Naive thymus-derived CD4-positive, alpha-beta T cell (primary cell): ENCODE results near the gene MPRIP. TPM values are rescaled to one million over a fixed set of nuclear protein-coding genes. Genes with fewer than 3 reads are reported as not detected.
"Not testable (repeated sequence)": the region's sequence is repeated elsewhere in the genome, so short reads cannot be mapped to it uniquely, and the experiment has no call there.

Source experiments
- ATAC-seq: fragments of 150-1000 bp; cut with Tn5 transposase; 2 replicates; pipeline ENCODE4 v1.10.0; 2021; ENCODE audit warnings: mild to moderate bottlenecking, moderate library complexity
- CTCF ChIA-PET: fragments of 350-600 bp; sonication (Branson Sonifier 250); formaldehyde crosslinking; loops from one replicate; lab custom pipeline; 2021; ENCODE audit warnings: antibody characterized with exemption; lab: Charles Lee
- POLR2A ChIA-PET: fragments of 350-600 bp; sonication (Branson Sonifier 250); formaldehyde crosslinking; loops from one replicate; lab custom pipeline; 2021; ENCODE audit warnings: antibody characterized with exemption, inconsistent platforms; lab: Charles Lee
- DNase-seq, 9 donors: peaks; one replicate each; pipeline versions ENCODE4 v3.0.0 to v3.0.0-alpha.2; 2020 to 2022; ENCODE audit warnings: mixed read lengths in 1 of 9
- H3K27ac ChIP-seq: one replicate; pipeline ENCODE4 v1.7.0; 2013; ENCODE audit warnings: mild to moderate bottlenecking, low read depth, low read length, moderate library complexity
- H3K27me3 ChIP-seq, 2 donors: one replicate each; pipeline ENCODE4 v1.7.0; 2013; ENCODE audit warnings: low read length in 2 of 2, mild to moderate bottlenecking in 2 of 2, moderate library complexity in 2 of 2; ENCODE audit not compliant: control insufficient read depth in 2 of 2, insufficient read depth in 2 of 2
- H3K36me3 ChIP-seq, 3 experiments: 1 replicate in 2 of 3; 2 replicates in 1 of 3; pipeline ENCODE4 v1.7.0; 2013; ENCODE audit warnings: low read length in 3 of 3, mild to moderate bottlenecking in 3 of 3, moderate library complexity in 1 of 3; ENCODE audit not compliant: insufficient read depth in 3 of 3, control insufficient read depth in 2 of 3
- H3K4me1 ChIP-seq, 2 donors: one replicate each; pipeline ENCODE4 v1.7.0; 2013; ENCODE audit warnings: low read length in 2 of 2, mild to moderate bottlenecking in 2 of 2, moderate library complexity in 1 of 2; ENCODE audit not compliant: control insufficient read depth in 2 of 2, insufficient read depth in 2 of 2
- H3K4me3 ChIP-seq: 2 replicates; pipeline ENCODE4 v1.7.0; 2013; ENCODE audit warnings: mild to moderate bottlenecking, low read length
- H3K9me3 ChIP-seq, 3 experiments: 1 replicate in 2 of 3; 2 replicates in 1 of 3; pipeline ENCODE4 v1.7.0; 2013; ENCODE audit warnings: low read length in 3 of 3; ENCODE audit not compliant: control insufficient read depth in 2 of 3
- H3K27ac Mint-ChIP-seq, 9 donors: one replicate each; pipeline ENCODE4 v1.8.0; 2020 to 2022; ENCODE audit warnings: mixed read lengths in 9 of 9, mild to moderate bottlenecking in 8 of 9, moderate library complexity in 5 of 9, inconsistent platforms in 2 of 9
- H3K27me3 Mint-ChIP-seq, 5 donors: one replicate each; pipeline ENCODE4 v1.8.0; 2021 to 2022; ENCODE audit warnings: mixed read lengths in 5 of 5, mild to moderate bottlenecking in 1 of 5
- H3K36me3 Mint-ChIP-seq, 5 donors: one replicate each; pipeline ENCODE4 v1.8.0; 2020 to 2022; ENCODE audit warnings: mixed read lengths in 5 of 5, mild to moderate bottlenecking in 3 of 5, inconsistent platforms in 1 of 5
- H3K4me1 Mint-ChIP-seq, 7 donors: one replicate each; pipeline ENCODE4 v1.8.0; 2020 to 2022; ENCODE audit warnings: mixed read lengths in 7 of 7, mild to moderate bottlenecking in 3 of 7, inconsistent platforms in 1 of 7
- H3K4me3 Mint-ChIP-seq, 10 donors: one replicate each; pipeline ENCODE4 v1.8.0; 2020 to 2022; ENCODE audit warnings: mild to moderate bottlenecking in 10 of 10, mixed read lengths in 10 of 10, moderate library complexity in 6 of 10, inconsistent platforms in 2 of 10
- H3K9me3 Mint-ChIP-seq, 11 donors: one replicate each; pipeline ENCODE4 v1.8.0; 2020 to 2022; ENCODE audit warnings: mixed read lengths in 11 of 11, mild to moderate bottlenecking in 4 of 11, inconsistent platforms in 1 of 11, moderate library complexity in 1 of 11
- intact Hi-C, 2 donors: fragments of 100-400 bp; cut with micrococcal nuclease; formaldehyde crosslinking; loops; one replicate each; pipeline ENCODE4 v1.15.1; 2023
- polyA plus RNA-seq, 2 donors: library from polyadenylated mRNA; unstranded; fragments of 300-500 nt; fragmentation: Illumina TruSeq; gene quantifications; one replicate each; pipeline ENCODE4 v1.2.3, GENCODE V29; 2021
- total RNA-seq, 6 experiments: library from RNA in 5 of 6; stranded (reverse) in 5 of 6; gene quantifications; 1 replicate in 5 of 6; 2 replicates in 1 of 6; pipeline ENCODE4 v1.2.3 and lab custom pipeline; 2021 to 2026

Gene MPRIP
- total and polyA plus RNA-seq, 7 experiments from 2014 or later = 18.6 to 259 (median 196) TPM

- H3K27ac ChIP-seq, H3K36me3 Mint-ChIP-seq, CTCF ChIA-PET, H3K9me3 ChIP-seq, POLR2A ChIA-PET, H3K9me3 Mint-ChIP-seq, H3K36me3 ChIP-seq, H3K27me3 ChIP-seq, DNase-seq, ATAC-seq, H3K4me3 Mint-ChIP-seq, H3K27me3 Mint-ChIP-seq, H3K4me3 ChIP-seq, H3K4me1 Mint-ChIP-seq, H3K4me1 ChIP-seq: not testable (repeated sequence)
- peak overlapping the region in 1 of 9 donors; percentile 67 for H3K27ac Mint-ChIP-seq
- intact Hi-C loops = loop anchor here in 1 of 2 donors (10.0 kb wide), 1 partner anchor 637 kb away; no protein-coding TSS in a partner anchor
These were observed 34.4 kb upstream of the MPRIP start for GRCh38 chr17:17007891-17008290.

DNA sequence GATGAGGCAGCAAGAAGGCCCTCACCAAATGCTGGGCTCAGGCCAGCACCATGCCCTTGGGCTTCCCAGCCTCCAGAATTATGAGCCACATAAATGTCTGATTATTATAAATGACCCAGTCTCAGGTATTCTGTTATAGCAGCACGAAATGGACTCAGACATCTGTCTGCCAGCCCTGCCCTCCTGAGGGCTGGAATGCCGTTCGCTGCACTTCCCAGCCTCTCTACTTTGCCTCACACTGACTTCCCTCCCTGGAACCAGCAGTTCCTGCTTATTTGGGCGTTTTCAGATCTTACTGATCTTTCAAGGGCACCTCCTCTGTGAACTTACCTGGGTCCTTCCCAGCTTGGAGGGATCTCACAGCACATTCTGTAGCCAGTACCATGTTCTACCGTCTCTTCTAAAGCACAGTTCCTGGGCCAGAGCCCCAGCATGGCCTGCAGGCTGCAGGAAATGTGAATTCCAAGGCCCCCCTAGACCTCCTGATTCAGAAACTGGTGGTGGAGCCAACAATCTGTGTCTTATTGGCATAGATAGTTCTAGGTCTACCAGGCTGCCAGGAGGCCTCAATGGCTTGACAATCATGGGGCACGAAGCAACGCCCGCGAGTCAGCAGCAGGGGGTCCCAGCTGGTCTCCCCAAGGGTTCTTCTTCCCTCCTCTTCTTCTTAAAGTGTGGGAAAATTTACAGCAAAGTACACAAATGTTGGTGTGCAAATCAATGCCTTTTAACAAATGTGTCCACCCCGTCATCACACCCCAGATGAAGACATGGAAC, 33.4 kb upstream of the MPRIP start:
- H3K4me1 Mint-ChIP-seq, DNase-seq, H3K27ac ChIP-seq, H3K36me3 Mint-ChIP-seq, H3K27ac Mint-ChIP-seq, CTCF ChIA-PET, H3K9me3 Mint-ChIP-seq, H3K9me3 ChIP-seq, H3K27me3 ChIP-seq, ATAC-seq, H3K4me3 Mint-ChIP-seq, H3K27me3 Mint-ChIP-seq, POLR2A ChIA-PET, H3K36me3 ChIP-seq, H3K4me3 ChIP-seq, H3K4me1 ChIP-seq: not testable (repeated sequence)
- intact Hi-C loops = loop anchor here in 1 of 2 donors (10.0 kb wide), 1 partner anchor 636 kb away; no protein-coding TSS in a partner anchor

- H3K27me3 Mint-ChIP-seq, H3K4me1 Mint-ChIP-seq, CTCF ChIA-PET: not testable (repeated sequence)
These were observed 32.3 kb upstream of the MPRIP start for GRCh38 chr17:17009972-17010371.

GRCh38 chr17:17010545-17011034, 31.7 kb upstream of the MPRIP start:
- H3K27me3 Mint-ChIP-seq, CTCF ChIA-PET, ATAC-seq, H3K36me3 ChIP-seq, H3K36me3 Mint-ChIP-seq, H3K9me3 Mint-ChIP-seq, H3K4me1 Mint-ChIP-seq, H3K9me3 ChIP-seq, POLR2A ChIA-PET, H3K4me1 ChIP-seq, DNase-seq, H3K27ac Mint-ChIP-seq, H3K4me3 ChIP-seq, intact Hi-C loops, H3K27ac ChIP-seq, H3K4me3 Mint-ChIP-seq, H3K27me3 ChIP-seq: not testable (repeated sequence)

More at GRCh38 chr17:17009972-17010371, 32.3 kb upstream of the MPRIP start:
- DNase-seq, H3K27ac ChIP-seq, POLR2A ChIA-PET, H3K4me3 Mint-ChIP-seq, H3K4me1 ChIP-seq, H3K9me3 ChIP-seq, H3K4me3 ChIP-seq, ATAC-seq, H3K27me3 ChIP-seq, H3K27ac Mint-ChIP-seq, H3K9me3 Mint-ChIP-seq, H3K36me3 ChIP-seq, H3K36me3 Mint-ChIP-seq: not testable (repeated sequence)
- intact Hi-C loops = loop anchor here in 1 of 2 donors (10.0 kb wide), 1 partner anchor 635 kb away; no protein-coding TSS in a partner anchor

GRCh38 chr17:17011043-17011907, 31.0 kb upstream of the MPRIP start:
- H3K4me1 ChIP-seq, H3K27me3 ChIP-seq, CTCF ChIA-PET, H3K9me3 Mint-ChIP-seq, DNase-seq, H3K9me3 ChIP-seq, POLR2A ChIA-PET, H3K27ac ChIP-seq, H3K36me3 Mint-ChIP-seq, H3K4me3 ChIP-seq, H3K36me3 ChIP-seq, ATAC-seq, H3K27me3 Mint-ChIP-seq, intact Hi-C loops, H3K4me3 Mint-ChIP-seq, H3K27ac Mint-ChIP-seq: not testable (repeated sequence)
- H3K4me1 Mint-ChIP-seq = peaks cover 6 to 15% (median 14%) of the 10 kb centered on the region in 7 donors

DNA sequence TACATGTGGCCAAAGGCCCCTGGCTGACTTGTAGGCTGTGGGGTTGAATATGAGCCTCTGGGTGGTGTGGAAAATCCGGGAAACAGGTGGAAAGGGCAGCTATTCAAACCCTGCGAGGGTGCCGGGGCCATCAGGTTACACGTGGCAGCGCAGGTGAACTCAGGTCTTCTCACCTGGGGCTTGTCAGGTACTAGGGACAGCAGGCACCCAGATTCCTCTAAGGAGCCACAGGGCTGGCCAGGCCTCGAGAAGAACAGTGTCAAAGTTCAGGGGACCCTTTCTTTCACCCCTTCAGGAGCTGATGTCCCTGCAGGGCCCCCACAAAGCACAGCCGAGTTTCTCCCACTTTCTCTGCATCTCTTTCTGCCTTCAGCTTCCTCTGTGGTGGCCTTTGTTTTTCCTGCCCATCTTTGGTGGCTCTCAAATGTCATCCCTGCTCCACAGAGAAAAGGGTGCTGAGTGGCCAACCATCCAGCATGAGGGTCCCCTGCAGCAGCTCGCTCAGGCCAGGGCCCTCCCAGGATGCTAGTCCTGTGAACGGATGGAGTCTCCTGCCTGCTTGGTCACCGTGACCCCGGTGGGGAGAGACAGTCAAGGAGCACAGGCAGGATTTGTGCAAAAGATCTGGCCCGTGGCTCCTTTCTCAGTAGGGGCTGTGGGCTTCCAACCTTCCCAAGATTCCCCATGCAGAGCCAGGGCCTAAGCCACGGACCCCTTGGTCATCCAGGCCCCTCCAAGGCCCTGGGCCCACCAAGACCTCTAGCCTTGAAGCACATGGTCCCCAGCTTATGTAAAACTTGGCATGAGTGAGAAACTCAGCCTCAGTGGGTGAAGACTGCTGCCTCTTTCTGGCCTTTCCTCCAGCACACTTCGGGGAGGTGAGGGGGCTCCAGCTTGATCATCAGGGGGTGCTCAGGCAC, 28.2 kb upstream of the MPRIP start:
- H3K4me1 ChIP-seq = peaks cover 12 to 20% of the 10 kb centered on the region in 2 donors
- H3K27me3 ChIP-seq, H3K27ac Mint-ChIP-seq, DNase-seq, intact Hi-C loops, H3K27me3 Mint-ChIP-seq, H3K36me3 ChIP-seq, POLR2A ChIA-PET, ATAC-seq, H3K9me3 Mint-ChIP-seq, H3K36me3 Mint-ChIP-seq, H3K4me3 ChIP-seq, CTCF ChIA-PET, H3K27ac ChIP-seq, H3K4me3 Mint-ChIP-seq, H3K9me3 ChIP-seq: not testable (repeated sequence)
- H3K4me1 Mint-ChIP-seq = peaks cover 22 to 34% (median 31%) of the 10 kb centered on the region in 7 donors
